Measurements from ENCODE around the gene INSR. TPM values are rescaled to one million over a fixed set of nuclear protein-coding genes. Genes with fewer than 3 reads are reported as not detected.

Gene INSR
- total RNA-seq, 1 experiment from 2014 or later = 35.9 TPM

GRCh38 chr19:7258041-7258839 is 36.0 kb downstream of the INSR start:
- Mint-ChIP-seq H3K27ac (no peak overlapping the region), H3K9me3 (no peaks in the 10 kb centered on the region), H3K27me3 (ENCODE audit: low read depth) (no peaks in the 10 kb centered on the region), H3K4me3 (no peak overlapping the region), H3K36me3 (no peaks in the 10 kb centered on the region), H3K4me1 (peaks cover 18% of the 10 kb centered on the region)
- ChIA-PET CTCF (interaction anchor here (0.6 to 1.5 kb wide), 4 partner anchors 26 to 942 kb away, joined by 3 to 5 read pairs (median 4); no protein-coding TSS in a partner anchor), POLR2A (interaction anchor here (0.5 kb wide), 1 partner anchor 32 kb away, joined by 3 read pairs; no protein-coding TSS in a partner anchor)
- TF ChIP-seq ZNF121 (CRISPR knock-in tag; IDR thresholded peaks at IDR 0.05) = peak; percentile 40; the same call in 1 of the 2 replicates
- TF ChIP-seq RELA (CRISPR knock-in tag; IDR thresholded peaks at IDR 0.05; ENCODE audit: borderline replicate concordance) = no peak
- no peak for DNase-seq (ENCODE audit: low spot score)
- ATAC-seq = no peak

GRCh38 chr19:7257148-7258040 is 36.8 kb downstream of the INSR start:
- H3K27me3 Mint-ChIP-seq (ENCODE audit: low read depth) = no peaks in the 10 kb centered on the region
- no peak overlapping the region for H3K4me3 Mint-ChIP-seq
- POLR2A ChIA-PET = interaction anchor here (0.6 kb wide), 1 partner anchor 789 kb away, joined by 3 read pairs; no protein-coding TSS in a partner anchor
- no peak overlapping the region; the same call in 1 of the 2 replicates for H3K27ac Mint-ChIP-seq
- H3K4me1 Mint-ChIP-seq = peaks cover 15% of the 10 kb centered on the region
- DNase-seq (ENCODE audit: low spot score) = no peak
- CTCF ChIA-PET = interaction anchor here (0.6 to 1.0 kb wide), 2 partner anchors 27 to 941 kb away, joined by 3 to 4 read pairs; no protein-coding TSS in a partner anchor
- no peak for TF ChIP-seq HMGA2 (CRISPR knock-in tag; IDR thresholded peaks at IDR 0.05)
- no peak for ATAC-seq
- no peaks in the 10 kb centered on the region for H3K36me3 Mint-ChIP-seq
- H3K9me3 Mint-ChIP-seq = no peaks in the 10 kb centered on the region

GRCh38 chr19:7255631-7256030 is 38.6 kb downstream of the INSR start:
- peaks cover 18% of the 10 kb centered on the region for H3K4me1 Mint-ChIP-seq
- no peak overlapping the region for H3K27ac Mint-ChIP-seq
- no peaks in the 10 kb centered on the region for H3K36me3 Mint-ChIP-seq
- no peak overlapping the region for H3K4me3 Mint-ChIP-seq
- TF ChIP-seq FOXP4 (CRISPR knock-in tag; IDR thresholded peaks at IDR 0.05) (no peak), ZNF425 (CRISPR knock-in tag; conservative IDR thresholded peaks at IDR 0.05) (no peak), ZNF121 (CRISPR knock-in tag; IDR thresholded peaks at IDR 0.05) (peak; percentile 80; the same call in 1 of the 2 replicates), KAT7 (CRISPR knock-in tag; IDR thresholded peaks at IDR 0.05; ENCODE audit: borderline replicate concordance) (no peak)
- CTCF ChIA-PET = no interaction called here
- ATAC-seq (no peak), DNase-seq (ENCODE audit: low spot score) (no peak)
- no peaks in the 10 kb centered on the region for H3K9me3 Mint-ChIP-seq
- POLR2A ChIA-PET = no interaction called here
- H3K27me3 Mint-ChIP-seq (ENCODE audit: low read depth) = no peaks in the 10 kb centered on the region

- Mint-ChIP-seq H3K27ac (peak overlapping the region; percentile 40; the same call in 1 of the 2 replicates), H3K36me3 (no peaks in the 10 kb centered on the region), H3K27me3 (ENCODE audit: low read depth) (no peaks in the 10 kb centered on the region)
- TF ChIP-seq SMAD3 (CRISPR knock-in tag; IDR thresholded peaks at IDR 0.05; ENCODE audit: borderline replicate concordance) (no peak), HMGXB4 (CRISPR knock-in tag; IDR thresholded peaks at IDR 0.05) (no peak), ZSCAN18 (CRISPR knock-in tag; IDR thresholded peaks at IDR 0.05) (no peak), RORB (CRISPR knock-in tag; IDR thresholded peaks at IDR 0.05) (no peak), STAT6 (CRISPR knock-in tag; conservative IDR thresholded peaks at IDR 0.05; ENCODE audit: low read depth) (no peak), TP53 (CRISPR knock-in tag; IDR thresholded peaks at IDR 0.05) (no peak), PRRX2 (CRISPR knock-in tag; IDR thresholded peaks at IDR 0.05) (no peak), FOXJ3 (CRISPR knock-in tag; IDR thresholded peaks at IDR 0.05; ENCODE audit: borderline replicate concordance) (no peak), GABPB1 (CRISPR knock-in tag; IDR thresholded peaks at IDR 0.05) (no peak)
Observed at GRCh38 chr19:7255119-7255518, 39.1 kb downstream of the INSR start.

More at GRCh38 chr19:7255119-7255518, 39.1 kb downstream of the INSR start:
- H3K4me1 Mint-ChIP-seq = peaks cover 18% of the 10 kb centered on the region
- CTCF ChIA-PET = no interaction called here
- no peaks in the 10 kb centered on the region for H3K9me3 Mint-ChIP-seq
- POLR2A ChIA-PET = no interaction called here
- no peak for DNase-seq (ENCODE audit: low spot score)
- no peak for ATAC-seq
- no peak overlapping the region for H3K4me3 Mint-ChIP-seq

All from WTC11 (cell line).